ENCODE results near the gene LORICRIN. TPM values are rescaled to one million over a fixed set of nuclear protein-coding genes. Genes with fewer than 3 reads are reported as not detected.

Gene LORICRIN
- total RNA-seq, 2 experiments from 2014 or later, result not detected

DNA sequence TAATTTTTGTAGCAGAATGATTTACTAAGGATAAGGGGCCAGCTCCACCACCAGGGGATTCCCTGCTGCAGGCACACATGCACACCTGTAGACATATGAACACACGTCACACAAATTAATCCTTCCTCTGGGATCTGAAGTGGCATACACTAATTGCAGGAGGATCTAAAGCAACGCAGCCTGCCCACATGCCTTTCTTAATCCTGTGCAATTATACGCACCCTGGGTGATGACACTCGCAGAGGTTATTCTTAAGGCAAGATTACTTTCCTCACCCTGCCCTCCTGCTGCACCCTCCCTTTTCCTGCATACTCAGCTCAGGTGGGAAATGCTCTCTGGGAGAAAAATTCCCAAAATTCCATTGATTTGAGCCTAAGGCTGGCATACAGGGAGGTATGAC lies 7.5 kb upstream of the LORICRIN start:
- no peak for ATAC-seq (ENCODE audit: poor library complexity)
- POLR2A ChIA-PET, result no interaction called here
- Histone ChIP-seq H3K4me1 (ENCODE audit: insufficient read depth, low read length) (no peaks in the 10 kb centered on the region), H3K36me3 (ENCODE audit: insufficient read depth, low read length) (no peaks in the 10 kb centered on the region), H3K27me3 (ENCODE audit: control insufficient read depth in 1 of 2, insufficient read depth in 2 of 2, low read length in 2 of 2) (peaks cover 11 to 12% of the 10 kb centered on the region in 2 experiments), H3K27ac (ENCODE audit: low read depth in 1 of 2, low read length in 2 of 2) (no peak overlapping the region), H3K9me3 (ENCODE audit: control insufficient read depth in 1 of 2, insufficient read depth in 1 of 2, low read length in 2 of 2) (no peaks in the 10 kb centered on the region), H3K4me3 (ENCODE audit: low read length) (no peak overlapping the region)
- H3K27me3 Mint-ChIP-seq, result peaks cover 34% of the 10 kb centered on the region
- H3K9me3 Mint-ChIP-seq, result no peaks in the 10 kb centered on the region
- no peak overlapping the region for H3K4me3 Mint-ChIP-seq
- H3K36me3 Mint-ChIP-seq (ENCODE audit: low read depth), result no peaks in the 10 kb centered on the region
- no peak overlapping the region for H3K27ac Mint-ChIP-seq
- H3K4me1 Mint-ChIP-seq (ENCODE audit: low read depth), result no peaks in the 10 kb centered on the region
- intact Hi-C loops (cut with DNase I, micrococcal nuclease), result no loop called here
- no peak for DNase-seq
- CTCF ChIA-PET, result no interaction called here
- TF ChIP-seq, protein P1, sequence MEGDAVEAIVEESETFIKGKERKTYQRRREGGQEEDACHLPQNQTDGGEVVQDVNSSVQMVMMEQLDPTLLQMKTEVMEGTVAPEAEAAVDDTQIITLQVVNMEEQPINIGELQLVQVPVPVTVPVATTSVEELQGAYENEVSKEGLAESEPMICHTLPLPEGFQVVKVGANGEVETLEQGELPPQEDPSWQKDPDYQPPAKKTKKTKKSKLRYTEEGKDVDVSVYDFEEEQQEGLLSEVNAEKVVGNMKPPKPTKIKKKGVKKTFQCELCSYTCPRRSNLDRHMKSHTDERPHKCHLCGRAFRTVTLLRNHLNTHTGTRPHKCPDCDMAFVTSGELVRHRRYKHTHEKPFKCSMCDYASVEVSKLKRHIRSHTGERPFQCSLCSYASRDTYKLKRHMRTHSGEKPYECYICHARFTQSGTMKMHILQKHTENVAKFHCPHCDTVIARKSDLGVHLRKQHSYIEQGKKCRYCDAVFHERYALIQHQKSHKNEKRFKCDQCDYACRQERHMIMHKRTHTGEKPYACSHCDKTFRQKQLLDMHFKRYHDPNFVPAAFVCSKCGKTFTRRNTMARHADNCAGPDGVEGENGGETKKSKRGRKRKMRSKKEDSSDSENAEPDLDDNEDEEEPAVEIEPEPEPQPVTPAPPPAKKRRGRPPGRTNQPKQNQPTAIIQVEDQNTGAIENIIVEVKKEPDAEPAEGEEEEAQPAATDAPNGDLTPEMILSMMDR (IDR thresholded peaks at IDR 0.05), result no peak

DNA sequence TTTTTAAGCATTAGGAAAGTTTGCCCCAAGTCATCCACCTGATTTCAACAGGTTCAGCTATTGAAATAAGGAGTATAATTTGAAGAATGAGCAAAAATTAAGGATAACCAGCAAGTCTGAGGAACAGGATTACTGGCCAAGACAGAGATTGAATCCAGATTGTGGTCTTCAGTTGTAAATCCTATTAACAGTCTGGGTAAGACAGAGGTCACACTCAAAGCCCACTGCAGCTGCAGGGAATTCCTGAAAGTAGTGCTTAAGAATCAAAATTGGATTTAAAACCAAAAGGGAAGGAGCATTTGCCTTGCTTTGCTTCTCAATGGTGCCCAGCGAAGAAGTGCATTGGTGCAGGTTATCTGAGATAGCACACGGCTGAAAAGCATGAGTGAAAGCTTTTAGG lies 6.4 kb upstream of the LORICRIN start:
- DNase-seq (no peak), ATAC-seq (ENCODE audit: poor library complexity) (no peak)
- TF ChIP-seq, protein P1 (IDR thresholded peaks at IDR 0.05), result no peak
- intact Hi-C loops (cut with DNase I, micrococcal nuclease), result no loop called here
- H3K4me3 Mint-ChIP-seq, result no peak overlapping the region
- H3K4me3 ChIP-seq (ENCODE audit: low read length), result no peak overlapping the region
- H3K36me3 ChIP-seq (ENCODE audit: insufficient read depth, low read length), result no peaks in the 10 kb centered on the region
- H3K27ac ChIP-seq (ENCODE audit: low read depth in 1 of 2, low read length in 2 of 2), result no peak overlapping the region
- POLR2A ChIA-PET, result no interaction called here
- CTCF ChIA-PET, result no interaction called here
- no peaks in the 10 kb centered on the region for H3K9me3 Mint-ChIP-seq
- peaks cover 10 to 11% of the 10 kb centered on the region in 2 experiments for H3K27me3 ChIP-seq (ENCODE audit: control insufficient read depth in 1 of 2, insufficient read depth in 2 of 2, low read length in 2 of 2)
- H3K27me3 Mint-ChIP-seq, result peaks cover 26% of the 10 kb centered on the region
- H3K27ac Mint-ChIP-seq, result no peak overlapping the region
- H3K4me1 Mint-ChIP-seq (ENCODE audit: low read depth), result no peaks in the 10 kb centered on the region
- no peaks in the 10 kb centered on the region for H3K4me1 ChIP-seq (ENCODE audit: insufficient read depth, low read length)
- no peaks in the 10 kb centered on the region for H3K36me3 Mint-ChIP-seq (ENCODE audit: low read depth)
- no peaks in the 10 kb centered on the region for H3K9me3 ChIP-seq (ENCODE audit: control insufficient read depth in 1 of 2, insufficient read depth in 1 of 2, low read length in 2 of 2)

DNA sequence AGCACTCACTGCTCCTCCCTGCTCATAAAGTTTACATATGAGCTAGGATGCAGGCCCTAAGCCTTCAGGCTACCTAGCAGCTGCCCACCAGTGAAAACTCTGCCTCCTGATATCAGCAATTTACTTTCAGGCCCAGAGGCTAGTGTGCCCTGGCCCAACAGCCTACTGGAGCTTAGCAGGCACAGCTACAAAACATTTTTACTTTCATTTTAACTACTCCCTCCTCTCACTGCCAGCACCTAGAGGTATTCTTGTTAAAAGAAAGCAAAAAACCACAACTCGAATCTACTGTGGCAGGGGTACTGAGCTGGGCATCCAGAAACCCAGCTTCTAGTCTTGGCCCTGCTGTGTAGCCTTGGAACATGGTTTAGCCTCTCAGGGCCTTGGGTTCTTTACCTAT lies 5.8 kb upstream of the LORICRIN start:
- no peak for DNase-seq
- no peak for ATAC-seq (ENCODE audit: poor library complexity)
- TF ChIP-seq, protein P1 (IDR thresholded peaks at IDR 0.05), result no peak
- Mint-ChIP-seq H3K9me3 (no peaks in the 10 kb centered on the region), H3K27me3 (peaks cover 25% of the 10 kb centered on the region), H3K4me3 (no peak overlapping the region), H3K4me1 (ENCODE audit: low read depth) (peaks cover under 1% of the 10 kb centered on the region), H3K27ac (no peak overlapping the region), H3K36me3 (ENCODE audit: low read depth) (no peaks in the 10 kb centered on the region)
- no peak overlapping the region for H3K27ac ChIP-seq (ENCODE audit: low read depth in 1 of 2, low read length in 2 of 2)
- no peak overlapping the region for H3K4me3 ChIP-seq (ENCODE audit: low read length)
- ChIA-PET CTCF (no interaction called here), POLR2A (no interaction called here)
- no peaks in the 10 kb centered on the region for H3K36me3 ChIP-seq (ENCODE audit: insufficient read depth, low read length)
- H3K9me3 ChIP-seq (ENCODE audit: control insufficient read depth in 1 of 2, insufficient read depth in 1 of 2, low read length in 2 of 2), result no peaks in the 10 kb centered on the region
- peaks cover 4 to 11% of the 10 kb centered on the region in 2 experiments for H3K27me3 ChIP-seq (ENCODE audit: control insufficient read depth in 1 of 2, insufficient read depth in 2 of 2, low read length in 2 of 2)
- H3K4me1 ChIP-seq (ENCODE audit: insufficient read depth, low read length), result no peaks in the 10 kb centered on the region
- intact Hi-C loops (cut with DNase I, micrococcal nuclease), result no loop called here

Data from CD4-positive, alpha-beta T cell (primary cell).